Thoracic aorta (tissue), 2 donors: ENCODE measurements around the gene ABCC8. TPM values are rescaled to one million over a fixed set of nuclear protein-coding genes. Genes with fewer than 3 reads are reported as not detected.

Experiments used
- ATAC-seq: fragments of 150-250 bp; one replicate; pipeline ENCODE4 v1.8.0; 2017; ENCODE audit warnings: low read depth; ENCODE audit not compliant: insufficient number of reproducible peaks, low FRiP score
- DNase-seq: peaks from one replicate; pipeline ENCODE4 v3.0.0-alpha.2; 2020; ENCODE audit warnings: low spot score
- H3K27ac ChIP-seq, 2 donors: fragments of 200-600 bp; sonication (generic); 1 replicate in 1 of 2; 2 replicates in 1 of 2; pipeline ENCODE4 v1.5.1; 2016; ENCODE audit warnings: mild to moderate bottlenecking in 2 of 2, moderate library complexity in 2 of 2
- H3K27me3 ChIP-seq: fragments of 200-600 bp; sonication (generic); replicated peaks from 2 replicates; pipeline ENCODE4 v1.6.0; 2016; ENCODE audit warnings: mild to moderate bottlenecking; ENCODE audit not compliant: insufficient read depth
- H3K36me3 ChIP-seq: fragments of 200-600 bp; sonication (generic); one replicate; pipeline ENCODE4 v1.5.1; 2016
- H3K4me1 ChIP-seq, 2 donors: fragments of 200-600 bp; sonication (generic); 1 replicate in 1 of 2; 2 replicates in 1 of 2; pipeline versions ENCODE4 v1.5.1 to v1.6.0; 2016; ENCODE audit warnings: low read depth in 2 of 2, mild to moderate bottlenecking in 1 of 2; ENCODE audit not compliant: control insufficient read depth in 1 of 2
- H3K4me3 ChIP-seq: fragments of 200-600 bp; sonication (generic); 2 replicates; pipeline ENCODE4 v1.5.1; 2016; ENCODE audit warnings: mild to moderate bottlenecking
- H3K9me3 ChIP-seq: fragments of 200-600 bp; sonication (generic); 2 replicates; pipeline ENCODE4 v1.5.1; 2016
- total RNA-seq, 2 donors: library from RNA; depleted of rRNA; stranded (reverse); fragments of >200 nt; gene quantifications; one replicate each; pipeline versions ENCODE4 v1.1.0 to v1.2.3, GENCODE V29; 2016
- TF ChIP-seq, protein P1 (sequence below): fragments of 200-600 bp; sonication (generic); IDR thresholded peaks from one replicate; pipeline ENCODE4 v1.5.1; 2019; ENCODE audit warnings: antibody characterized with exemption

ABCC8 gene
- total RNA-seq, 2 donors from 2014 or later = 0.42 to 13.9 TPM

DNA sequence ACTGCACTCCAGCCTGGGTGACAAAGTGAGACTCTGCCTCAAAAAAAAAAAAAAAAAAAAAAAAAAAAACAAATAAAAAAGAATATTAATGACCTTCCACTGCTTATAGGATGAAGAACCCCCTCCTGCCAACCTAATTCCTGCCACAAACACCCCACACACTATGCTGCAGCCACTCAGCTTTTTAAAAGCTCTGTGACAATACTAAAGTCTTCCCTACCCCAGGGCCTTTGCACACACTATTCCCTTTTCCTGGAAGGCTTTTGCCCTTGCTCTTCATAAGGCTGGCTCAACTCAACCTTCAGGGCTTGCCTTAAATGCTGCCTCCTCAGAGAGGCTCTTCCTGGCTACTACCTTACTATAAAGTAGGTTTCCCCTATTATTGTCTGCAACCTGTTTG, 77.4 kb downstream of the ABCC8 start:
- no peak overlapping the region for H3K27ac ChIP-seq
- H3K27me3 ChIP-seq = no peaks in the 10 kb centered on the region
- H3K4me3 ChIP-seq = no peak overlapping the region
- no peak for DNase-seq
- TF ChIP-seq, protein P1, sequence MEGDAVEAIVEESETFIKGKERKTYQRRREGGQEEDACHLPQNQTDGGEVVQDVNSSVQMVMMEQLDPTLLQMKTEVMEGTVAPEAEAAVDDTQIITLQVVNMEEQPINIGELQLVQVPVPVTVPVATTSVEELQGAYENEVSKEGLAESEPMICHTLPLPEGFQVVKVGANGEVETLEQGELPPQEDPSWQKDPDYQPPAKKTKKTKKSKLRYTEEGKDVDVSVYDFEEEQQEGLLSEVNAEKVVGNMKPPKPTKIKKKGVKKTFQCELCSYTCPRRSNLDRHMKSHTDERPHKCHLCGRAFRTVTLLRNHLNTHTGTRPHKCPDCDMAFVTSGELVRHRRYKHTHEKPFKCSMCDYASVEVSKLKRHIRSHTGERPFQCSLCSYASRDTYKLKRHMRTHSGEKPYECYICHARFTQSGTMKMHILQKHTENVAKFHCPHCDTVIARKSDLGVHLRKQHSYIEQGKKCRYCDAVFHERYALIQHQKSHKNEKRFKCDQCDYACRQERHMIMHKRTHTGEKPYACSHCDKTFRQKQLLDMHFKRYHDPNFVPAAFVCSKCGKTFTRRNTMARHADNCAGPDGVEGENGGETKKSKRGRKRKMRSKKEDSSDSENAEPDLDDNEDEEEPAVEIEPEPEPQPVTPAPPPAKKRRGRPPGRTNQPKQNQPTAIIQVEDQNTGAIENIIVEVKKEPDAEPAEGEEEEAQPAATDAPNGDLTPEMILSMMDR = no peak
- H3K4me1 ChIP-seq = no peaks in the 10 kb centered on the region
- no peak for ATAC-seq
- no peaks in the 10 kb centered on the region for H3K36me3 ChIP-seq
- H3K9me3 ChIP-seq = no peaks in the 10 kb centered on the region

DNA sequence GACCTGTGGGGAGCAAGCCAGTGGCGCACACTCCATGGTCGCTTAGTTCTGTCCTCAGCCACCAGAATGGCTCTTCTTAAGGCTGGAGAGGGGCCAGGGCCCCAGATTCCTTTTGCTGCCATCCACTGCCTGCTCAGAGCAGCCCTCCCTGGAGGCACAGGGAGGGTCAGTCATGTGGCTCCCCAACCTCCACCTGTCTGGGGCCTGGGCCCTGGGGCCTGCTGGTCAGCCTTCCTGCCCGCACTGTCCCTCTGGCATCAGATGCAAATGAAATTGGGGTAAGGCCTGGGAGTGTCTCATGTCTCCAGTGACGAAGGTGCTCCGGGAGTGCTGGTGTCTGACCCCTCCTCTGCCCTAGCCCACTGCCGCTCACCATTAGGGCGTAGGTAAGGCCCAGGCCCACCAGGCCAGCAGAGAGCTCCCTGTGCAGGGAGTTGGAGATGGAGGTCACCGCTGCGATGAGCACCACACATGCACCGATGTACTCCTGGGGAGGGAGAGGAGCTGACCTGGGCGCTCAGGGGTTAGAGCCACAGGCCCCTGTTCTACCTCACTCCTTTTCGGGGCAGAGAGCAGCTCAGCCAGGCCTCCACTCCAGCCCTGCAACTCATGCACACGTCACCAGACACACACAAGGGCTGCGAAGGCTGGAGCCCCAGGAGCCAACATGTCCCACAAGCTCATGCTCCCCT, 79.2 kb downstream of the ABCC8 start:
- DNase-seq (no peak), ATAC-seq (no peak)
- H3K36me3 ChIP-seq = no peaks in the 10 kb centered on the region
- H3K4me3 ChIP-seq = no peak overlapping the region
- H3K27me3 ChIP-seq = no peaks in the 10 kb centered on the region
- TF ChIP-seq, protein P1 = no peak
- H3K9me3 ChIP-seq = no peaks in the 10 kb centered on the region
- no peaks in the 10 kb centered on the region for H3K4me1 ChIP-seq
- H3K27ac ChIP-seq = no peak overlapping the region

DNA sequence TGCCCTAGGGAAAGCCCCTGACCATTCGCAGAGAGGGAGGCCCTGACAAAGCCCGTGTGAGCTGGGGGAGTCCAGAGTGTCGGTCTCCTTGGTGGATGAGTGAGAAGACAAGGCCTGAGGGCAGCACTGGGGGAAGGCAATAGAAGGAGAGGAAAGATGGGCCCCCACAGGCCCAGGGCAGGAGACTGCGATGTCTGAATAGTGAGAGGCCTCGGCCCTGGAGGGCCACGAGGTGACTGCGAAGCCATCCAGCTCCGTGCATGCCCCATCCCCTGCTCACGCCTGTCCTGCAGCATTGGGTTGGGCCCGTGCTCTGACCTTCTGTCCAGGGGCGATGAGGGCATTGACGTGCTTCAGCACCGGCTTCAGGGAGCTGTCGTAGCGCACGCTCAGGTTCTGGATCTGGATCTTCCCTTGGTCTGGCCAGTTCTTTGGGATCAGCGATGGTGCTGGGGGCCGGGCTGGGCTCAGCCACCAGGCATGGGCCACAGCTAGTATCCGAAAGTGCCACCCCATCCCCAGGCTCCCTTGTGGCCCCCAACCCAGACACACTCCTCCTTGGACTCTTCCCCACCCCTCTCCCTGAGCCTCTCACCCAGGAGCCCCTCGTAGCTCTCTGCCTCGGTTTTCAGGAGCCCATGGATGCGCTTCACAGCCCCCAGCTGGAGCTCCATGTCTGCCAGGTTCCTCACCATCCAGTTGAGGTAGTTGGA, 79.9 kb downstream of the ABCC8 start:
- Histone ChIP-seq H3K27ac (no peak overlapping the region), H3K36me3 (no peaks in the 10 kb centered on the region), H3K27me3 (no peaks in the 10 kb centered on the region), H3K4me1 (no peaks in the 10 kb centered on the region), H3K9me3 (no peaks in the 10 kb centered on the region), H3K4me3 (no peak overlapping the region)
- no peak for DNase-seq
- ATAC-seq = no peak
- TF ChIP-seq, protein P1 = no peak

DNA sequence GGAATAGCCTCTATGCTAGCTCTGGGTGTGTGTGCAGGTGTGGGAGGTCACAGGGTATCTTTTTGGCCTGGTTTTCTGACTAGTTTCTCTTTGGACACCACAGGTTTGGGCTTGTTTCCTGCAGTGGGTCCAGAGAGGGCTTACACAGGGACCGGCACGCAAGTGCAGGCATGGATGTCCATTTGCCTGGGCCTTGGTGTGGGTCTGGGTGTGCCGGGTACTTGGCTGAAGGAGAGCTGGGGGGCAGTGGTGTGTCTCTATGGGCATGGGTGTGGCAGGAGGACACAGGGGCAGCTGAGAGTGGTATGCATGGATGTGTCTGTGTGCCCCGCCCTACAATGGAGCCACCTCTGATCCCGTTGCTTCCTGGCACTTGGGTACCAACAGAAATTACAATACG, 80.7 kb downstream of the ABCC8 start:
- Histone ChIP-seq H3K36me3 (no peaks in the 10 kb centered on the region), H3K4me1 (no peaks in the 10 kb centered on the region), H3K27me3 (no peaks in the 10 kb centered on the region), H3K27ac (no peak overlapping the region), H3K9me3 (no peaks in the 10 kb centered on the region), H3K4me3 (no peak overlapping the region)
- TF ChIP-seq, protein P1 = no peak
- no peak for ATAC-seq
- no peak for DNase-seq

DNA sequence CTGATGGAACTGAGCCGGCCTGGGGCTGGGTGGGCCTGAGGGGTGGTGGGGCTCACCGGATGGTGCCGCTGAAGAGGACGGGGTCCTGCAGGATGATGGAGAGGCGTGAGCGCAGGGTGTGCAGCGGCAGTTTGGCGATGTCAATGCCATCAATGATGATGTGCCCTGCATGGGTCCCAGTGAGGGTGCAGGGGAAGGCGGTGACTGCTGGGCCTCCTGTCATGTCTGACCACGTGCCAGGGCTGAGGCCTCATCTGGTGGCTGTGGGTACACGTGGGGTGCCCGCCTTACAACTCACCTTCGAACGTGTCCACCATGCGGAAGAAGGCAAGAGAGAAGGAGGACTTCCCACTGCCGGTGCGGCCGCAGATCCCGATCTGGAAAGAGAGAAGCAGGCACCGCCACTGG, 81.1 kb downstream of the ABCC8 start:
- Histone ChIP-seq H3K36me3 (no peaks in the 10 kb centered on the region), H3K4me1 (no peaks in the 10 kb centered on the region), H3K27ac (no peak overlapping the region), H3K9me3 (no peaks in the 10 kb centered on the region), H3K4me3 (no peak overlapping the region), H3K27me3 (no peaks in the 10 kb centered on the region)
- DNase-seq = no peak
- no peak for ATAC-seq
- TF ChIP-seq, protein P1 = no peak
